SH-SY5Y (cell line): Measurements from ENCODE around the gene PAIP1.

Experiments used
- GATA2 ChIP-seq: IDR thresholded peaks from 2 replicates; pipeline ENCODE4 v1.6.1; 2011; ENCODE audit warnings: mild to moderate bottlenecking, low read depth, low read length
- GATA3 ChIP-seq: IDR thresholded peaks from 2 replicates; pipeline ENCODE4 v1.6.1; 2011; ENCODE audit warnings: low read depth, mild to moderate bottlenecking, low read length, moderate library complexity

- TF ChIP-seq GATA2 (no peak), GATA3 (no peak)
These were observed 25.5 kb upstream of the PAIP1 start for GRCh38 chr5:43582082-43583005.
